Esophagus squamous epithelium (tissue), 4 donors: ENCODE measurements around the gene ZMYND8.

Experiments used
- CTCF ChIP-seq, 6 experiments: fragments of 450-650 bp in 4 of 6; fragments of 200-600 bp in 2 of 6; sonication (generic) in 2 of 6; IDR thresholded peaks; one replicate each; pipeline ENCODE4 v1.5.1; 2016 to 2019; ENCODE audit warnings: antibody characterized with exemption in 6 of 6, mild to moderate bottlenecking in 4 of 6, moderate library complexity in 4 of 6
- POLR2A ChIP-seq, 4 donors: fragments of 450-650 bp; IDR thresholded peaks; one replicate each; pipeline ENCODE4 v1.6.1; 2017; ENCODE audit warnings: antibody characterized with exemption in 4 of 4, mild to moderate bottlenecking in 4 of 4, moderate library complexity in 3 of 4

DNA sequence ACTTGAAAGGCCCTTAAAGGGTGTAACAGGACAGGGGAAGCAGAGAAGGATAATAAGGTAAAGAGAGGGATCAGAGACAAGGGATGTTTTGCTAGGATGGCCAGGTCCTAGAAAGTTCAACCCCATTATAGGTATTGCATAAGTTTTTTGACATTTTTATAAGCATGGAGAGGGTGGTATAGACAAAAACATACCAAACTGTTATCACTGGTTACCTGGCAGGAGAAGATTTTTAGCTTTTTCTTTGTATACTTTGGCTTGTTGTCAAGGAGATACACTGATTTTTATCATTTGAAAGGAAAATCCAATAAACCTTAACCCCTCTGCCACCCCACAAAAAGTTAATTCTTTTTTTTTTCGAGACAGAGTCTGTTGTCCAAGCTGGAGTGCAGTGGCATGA, 28.4 kb downstream of the ZMYND8 start:
- TF ChIP-seq CTCF (IDR thresholded peaks at IDR 0.05) (no peak), POLR2A (IDR thresholded peaks at IDR 0.05) (no peak)
